ENCODE results near the gene KIRREL3.

KIRREL3 gene

DNA sequence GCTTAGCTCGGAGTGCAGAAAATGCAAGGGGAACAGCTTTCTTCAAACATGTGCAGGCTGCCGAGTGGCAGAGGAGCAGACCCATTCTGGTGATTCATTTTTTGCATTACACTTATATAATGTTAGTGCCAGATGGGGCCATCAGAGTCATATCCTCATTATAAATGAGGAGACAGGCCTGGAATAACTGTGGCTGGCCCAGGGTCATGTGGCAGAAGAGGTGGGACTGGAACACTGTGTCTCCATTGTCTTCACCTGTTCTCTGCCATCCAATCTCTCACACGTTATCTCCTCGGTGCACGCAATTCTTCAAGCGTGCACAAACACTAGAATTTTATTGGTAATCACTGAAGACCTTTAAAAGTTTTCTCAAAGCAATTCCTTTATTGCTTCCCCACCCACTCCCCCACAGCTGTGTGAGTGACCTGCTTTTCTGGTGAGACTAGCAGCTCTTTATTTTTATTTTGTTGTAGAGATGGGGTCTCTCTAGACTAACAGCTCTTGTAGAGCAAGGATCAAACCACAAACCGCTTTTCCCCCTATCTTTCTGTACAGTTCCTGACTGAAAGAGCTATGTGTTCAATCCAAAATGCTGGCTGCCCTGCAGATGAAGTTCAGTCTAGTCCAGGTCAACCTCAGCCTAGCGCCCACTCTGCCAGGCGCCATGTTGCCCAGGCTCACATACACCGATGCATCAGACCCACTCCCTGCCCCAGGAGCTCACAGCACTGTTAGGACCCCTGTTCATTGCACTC lies 569.8 kb downstream of the KIRREL3 start:
- no peak for DNase-seq

DNA sequence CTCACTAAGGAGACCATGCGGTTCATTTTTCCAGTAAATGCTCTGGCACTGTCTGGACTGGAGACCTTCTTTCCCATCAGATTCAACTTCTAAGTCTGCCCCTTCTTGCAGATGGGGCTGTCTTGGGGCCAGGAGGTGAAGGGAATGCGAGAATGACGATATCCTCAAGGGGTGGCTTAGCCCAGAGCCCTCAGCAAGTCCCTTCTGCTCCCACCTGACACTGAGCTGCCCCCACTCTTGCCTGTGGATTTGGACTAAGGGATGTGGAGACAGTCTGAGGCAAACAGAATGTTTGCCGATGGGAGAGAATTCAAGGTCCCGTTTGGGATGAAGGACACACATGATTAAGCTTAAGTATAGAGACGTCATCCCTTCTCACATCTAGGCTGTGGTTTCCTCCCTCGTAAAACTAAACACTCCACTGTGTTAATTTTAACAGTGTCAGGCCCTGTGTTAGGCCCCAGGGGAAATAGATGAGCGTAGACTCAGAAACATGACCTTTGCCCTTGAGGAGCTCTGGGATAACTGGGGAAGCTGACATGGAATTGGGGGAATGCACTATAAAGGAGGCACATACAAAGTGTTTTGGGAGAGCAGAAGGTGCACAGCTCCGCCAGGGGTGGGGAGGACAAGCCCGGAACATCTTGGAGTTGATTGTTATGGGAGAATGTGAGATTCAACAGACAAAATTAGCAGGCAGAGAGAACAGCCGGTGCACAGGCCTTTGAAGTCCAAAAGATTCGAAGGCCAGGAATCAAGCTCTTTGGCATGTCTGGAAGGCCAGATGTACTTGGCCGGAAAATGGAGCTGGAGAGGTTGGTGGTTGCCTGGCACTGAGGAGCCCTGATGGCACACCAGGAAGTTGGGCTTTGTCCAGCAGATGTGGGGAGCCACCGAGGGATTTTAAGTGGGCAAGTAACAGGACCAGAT lies 573.5 kb downstream of the KIRREL3 start:
- no peak for DNase-seq

DNA sequence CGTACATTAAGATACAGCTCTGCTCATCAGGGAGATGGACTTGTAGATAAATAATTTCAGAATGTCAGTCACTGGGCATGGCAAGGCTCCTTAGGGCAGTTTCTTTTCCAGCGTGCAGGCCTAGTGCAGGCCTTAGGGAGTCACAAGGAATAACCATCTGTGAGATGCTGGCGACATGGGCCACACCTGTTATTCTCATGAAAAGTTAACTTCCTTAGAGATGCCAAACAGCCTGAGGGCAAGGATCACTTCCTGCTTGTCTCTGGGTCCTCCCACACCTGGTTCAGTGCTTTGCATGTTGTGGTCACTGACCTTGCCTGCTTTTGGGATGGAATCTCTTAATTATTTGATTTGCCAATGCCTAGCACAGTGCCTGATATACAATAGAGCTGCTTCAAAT lies 574.5 kb downstream of the KIRREL3 start:
- no peak for DNase-seq

DNA sequence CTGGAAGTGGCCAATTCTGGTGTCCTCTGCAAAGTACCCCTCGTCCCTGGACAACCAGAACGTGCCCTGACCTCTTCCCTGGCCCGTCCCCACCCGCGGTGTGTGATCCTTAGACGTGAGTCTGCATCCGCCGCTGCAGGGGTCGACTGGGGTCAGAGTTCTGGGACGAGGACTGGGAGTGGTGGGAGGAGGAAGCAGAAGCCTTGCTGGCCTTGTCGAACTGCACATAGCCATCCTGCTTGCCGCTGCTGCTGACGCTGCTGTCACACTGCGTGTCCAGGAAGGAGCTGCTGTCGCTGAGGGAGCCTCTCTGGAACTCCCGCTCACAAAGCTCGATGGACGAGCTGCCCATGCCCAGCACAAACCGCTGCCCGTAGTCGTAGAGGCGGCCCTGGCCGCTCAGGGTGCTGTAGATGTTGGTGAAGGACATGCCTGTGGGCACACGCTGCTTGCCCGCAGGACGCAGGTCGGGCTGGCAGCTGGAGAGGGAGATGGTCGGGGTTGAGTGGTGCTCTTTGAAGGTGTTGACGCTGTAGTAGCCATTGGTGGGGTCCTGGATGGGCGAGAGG lies 576.0 kb downstream of the KIRREL3 start:
- DNase-seq: no peak

DNA sequence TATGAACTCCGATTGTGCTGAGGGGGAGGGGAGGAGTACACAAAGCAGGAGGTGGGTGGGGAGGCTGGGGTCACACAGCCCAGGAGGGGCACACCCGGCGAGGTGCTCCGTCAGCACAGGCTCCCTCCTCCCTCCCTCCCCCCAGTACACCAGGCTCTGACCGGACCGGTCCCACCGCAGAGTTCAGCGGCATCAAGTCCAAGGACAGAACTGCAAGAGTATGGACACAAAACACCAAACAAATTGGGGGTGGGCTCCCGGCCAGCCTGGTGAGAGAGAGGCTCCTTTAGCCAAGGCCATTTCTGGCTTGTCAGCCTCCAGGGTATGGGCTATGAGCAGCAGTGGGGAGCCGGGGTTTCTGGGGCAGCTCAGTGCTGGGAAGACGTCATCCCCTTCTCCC lies 576.8 kb downstream of the KIRREL3 start:
- DNase-seq: no peak

DNA sequence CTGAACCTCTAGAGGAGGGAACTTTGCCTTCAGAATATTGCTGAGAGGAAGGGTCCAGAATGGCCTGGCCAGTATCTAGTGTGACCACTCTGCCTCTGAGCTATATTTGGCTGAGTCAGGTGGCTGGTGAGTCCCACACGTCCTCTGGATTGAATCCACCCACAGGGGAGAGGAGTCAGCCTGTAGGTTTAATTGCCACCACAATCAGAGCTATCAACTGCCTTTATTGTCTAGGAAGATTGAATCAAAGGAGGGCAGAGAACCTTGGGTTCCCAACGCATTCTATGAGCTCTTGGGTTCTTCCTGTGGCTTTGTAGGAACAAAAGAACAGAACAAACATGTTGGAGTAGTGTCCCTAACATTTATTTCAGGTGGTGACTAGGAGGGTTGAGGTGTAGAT lies 577.4 kb downstream of the KIRREL3 start:
- no peak for DNase-seq

DNA sequence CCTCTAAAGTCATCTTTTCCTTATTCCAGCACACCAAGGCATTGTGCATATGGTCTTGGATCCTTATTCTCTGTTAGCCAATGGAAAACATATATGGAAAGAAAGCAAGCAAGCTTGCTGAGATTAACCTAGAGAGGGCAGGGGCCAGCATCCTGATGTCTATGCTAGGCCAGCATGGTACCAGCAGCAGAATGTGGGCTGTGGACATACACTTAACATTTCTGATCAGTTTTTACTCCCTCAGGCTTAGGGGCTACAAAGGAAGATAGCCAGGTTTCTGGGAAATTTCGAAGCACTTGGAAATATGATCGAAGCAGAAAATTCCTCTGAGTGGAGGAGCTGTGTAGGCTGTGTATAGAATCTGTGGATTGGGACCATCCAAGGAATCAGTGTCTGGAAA lies 578.1 kb downstream of the KIRREL3 start:
- DNase-seq: no peak

DNA sequence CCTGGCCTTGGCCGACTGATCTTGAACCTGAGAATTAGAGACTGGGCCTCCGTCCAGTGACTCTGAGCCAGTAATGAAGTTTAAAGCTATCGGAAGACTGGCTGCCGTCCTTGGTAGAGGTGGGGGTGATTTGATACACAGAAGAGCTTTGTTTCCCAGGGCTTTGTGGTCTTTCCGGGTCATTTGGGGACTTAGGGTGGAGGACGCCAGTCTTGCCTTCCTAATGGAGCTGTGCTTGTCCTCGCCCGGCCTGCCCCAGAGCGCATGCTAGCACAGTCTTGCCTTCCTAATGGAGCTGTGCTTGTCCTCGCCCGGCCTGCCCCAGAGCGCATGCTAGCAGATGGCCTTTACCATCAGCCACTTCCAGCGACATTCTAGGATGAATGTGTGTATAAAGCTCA lies 579.3 kb downstream of the KIRREL3 start:
- no peak for DNase-seq

DNA sequence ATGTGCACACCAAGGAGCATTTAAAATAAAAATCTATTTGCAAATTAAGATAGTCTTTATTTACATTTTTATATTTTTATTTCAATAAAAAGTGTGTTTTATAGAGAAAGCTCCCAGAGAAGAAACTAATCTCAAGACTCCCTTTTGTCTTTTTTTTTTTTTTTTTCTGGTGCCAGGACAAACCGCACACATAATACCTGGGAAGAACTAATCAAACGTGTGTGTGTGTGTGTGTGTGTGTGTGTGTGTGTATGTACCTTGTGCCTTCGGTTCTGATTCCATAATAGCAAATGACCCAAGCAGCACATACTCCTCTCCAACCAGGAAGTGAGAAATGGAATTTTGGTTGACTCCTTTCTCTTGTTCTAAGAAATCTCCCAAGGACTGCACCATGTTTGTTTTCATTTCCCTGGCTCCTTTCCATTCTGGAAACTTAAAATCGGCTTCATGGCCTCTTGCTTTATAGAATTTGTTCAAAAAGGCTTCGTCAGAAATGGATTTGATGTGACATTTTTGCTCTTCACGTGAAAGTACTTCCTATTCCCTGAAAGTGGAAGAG lies 579.8 kb downstream of the KIRREL3 start:
- no peak for DNase-seq

DNA sequence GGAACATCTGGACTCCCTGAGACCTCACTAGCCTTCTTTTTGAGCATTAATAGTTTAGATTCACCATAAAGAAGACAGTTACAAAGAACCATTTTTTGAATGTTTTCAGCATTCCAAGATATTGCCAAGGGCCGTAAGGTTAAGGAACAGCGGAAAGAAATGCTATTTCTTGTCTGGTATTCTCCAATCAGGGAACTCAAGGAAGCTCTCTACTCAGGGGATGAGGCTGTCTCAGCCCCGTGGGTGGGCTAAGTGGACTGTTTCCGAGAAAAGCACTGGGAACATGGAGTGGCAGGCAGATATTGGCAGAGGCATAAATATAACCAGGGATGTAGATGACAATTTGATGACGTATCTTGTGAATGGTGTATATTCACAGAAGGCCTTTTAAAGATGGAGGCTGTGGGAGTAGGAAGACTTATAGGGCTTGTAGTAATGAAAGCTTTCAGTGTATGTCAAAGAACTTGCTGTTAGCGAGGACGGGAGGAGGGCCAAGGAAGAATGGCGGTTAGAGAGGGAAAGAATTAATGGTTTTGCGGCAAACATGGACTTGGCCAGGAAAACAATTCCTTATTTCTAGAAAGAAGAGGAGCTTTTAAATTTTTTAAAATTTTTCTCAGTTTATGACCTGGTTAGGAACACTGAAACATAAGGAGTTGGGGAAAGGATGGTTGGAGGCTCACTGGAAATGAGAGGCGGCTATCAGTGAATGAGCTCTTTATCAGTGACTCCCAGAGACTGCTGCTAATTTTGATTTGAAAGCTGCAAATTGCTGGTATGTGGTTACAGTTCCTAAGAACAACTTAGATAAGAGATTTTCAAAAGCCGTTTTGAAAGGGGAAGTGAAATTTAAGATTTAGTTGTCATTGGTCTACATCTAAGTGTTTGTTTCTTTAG lies 580.5 kb downstream of the KIRREL3 start:
- DNase-seq: no peak

DNA sequence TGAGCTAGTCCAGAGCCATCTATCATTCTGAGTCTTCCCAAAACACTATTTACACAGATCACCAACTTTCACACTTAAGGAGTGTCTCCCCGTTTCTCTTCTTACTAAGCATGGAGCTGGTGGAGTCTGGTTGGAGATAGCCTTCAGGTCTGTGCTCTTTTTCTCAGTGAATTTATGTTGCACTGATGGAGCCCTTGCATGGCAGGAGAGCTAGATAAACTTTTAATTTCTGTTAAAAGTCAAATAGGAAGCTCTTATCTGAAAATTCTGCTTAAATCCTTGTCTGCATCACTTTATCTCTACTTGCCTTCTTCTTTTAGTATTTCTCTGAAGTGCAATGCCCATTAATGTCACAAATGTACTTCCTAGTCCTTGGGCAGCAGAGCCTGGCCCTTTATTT lies 581.7 kb downstream of the KIRREL3 start:
- no peak for DNase-seq

DNA sequence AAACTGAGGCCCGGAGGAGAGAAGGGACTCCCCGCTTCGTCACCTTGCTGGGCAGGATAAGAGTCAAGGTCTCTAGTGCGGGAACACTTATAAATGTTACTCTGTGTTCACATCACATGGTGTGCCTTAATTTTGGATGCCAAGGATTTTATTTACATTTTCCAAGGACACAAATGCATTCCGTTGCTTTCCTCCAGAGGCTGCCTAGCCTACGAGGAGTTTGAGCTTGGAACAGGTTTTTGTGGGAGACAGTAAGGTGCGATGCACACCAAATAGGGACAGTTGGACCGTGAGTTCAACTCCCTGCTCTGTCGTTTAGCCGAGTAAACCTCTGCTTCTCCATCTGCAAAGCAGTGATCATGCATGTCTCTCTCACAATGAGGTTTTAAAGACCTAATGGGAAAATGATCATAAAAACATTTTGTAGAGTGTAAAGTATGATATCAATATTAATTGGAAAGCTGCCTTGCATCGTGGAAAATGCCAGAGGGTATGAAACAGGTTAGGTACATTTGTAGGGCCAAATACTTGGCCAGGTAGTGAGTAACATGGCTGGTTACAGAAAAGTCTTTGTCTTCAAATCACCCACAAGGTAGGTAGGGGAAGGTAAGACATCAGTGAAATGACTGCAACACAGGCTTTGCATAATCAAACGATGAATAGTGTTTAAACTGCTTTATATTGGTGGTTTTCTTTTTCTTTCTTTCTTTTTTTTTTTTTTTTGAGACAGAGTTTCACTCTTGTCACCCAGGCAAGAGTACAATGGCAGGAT lies 583.3 kb downstream of the KIRREL3 start:
- DNase-seq: no peak

DNA sequence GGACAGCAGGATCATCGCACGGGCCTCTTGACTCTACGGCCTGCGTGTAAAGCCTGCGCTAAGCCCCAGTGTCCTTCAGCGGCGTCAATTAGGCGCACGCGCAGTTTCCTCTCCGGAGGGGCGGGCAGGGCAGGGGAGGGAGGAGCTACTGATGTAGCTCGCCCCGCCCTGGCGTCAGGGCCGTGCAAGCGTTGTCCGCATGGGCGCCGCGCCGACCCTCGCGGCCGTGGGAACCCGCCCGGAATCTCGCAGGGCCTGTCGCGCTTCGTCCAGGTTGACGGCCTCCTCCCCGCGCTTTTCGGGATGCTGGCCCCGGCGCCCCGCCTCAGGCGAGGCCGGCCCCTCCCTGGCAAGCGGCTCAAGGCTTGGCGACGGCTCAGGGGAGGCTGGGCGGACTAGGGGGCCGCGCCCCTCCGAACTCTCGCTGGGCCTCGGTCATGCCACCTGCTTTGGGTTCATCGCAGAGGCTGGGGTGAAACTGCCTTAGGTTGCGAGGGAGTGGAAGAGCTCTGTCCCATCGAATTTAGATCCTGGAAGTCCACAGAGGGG lies 584.0 kb downstream of the KIRREL3 start:
- DNase-seq: peak; percentile 79

DNA sequence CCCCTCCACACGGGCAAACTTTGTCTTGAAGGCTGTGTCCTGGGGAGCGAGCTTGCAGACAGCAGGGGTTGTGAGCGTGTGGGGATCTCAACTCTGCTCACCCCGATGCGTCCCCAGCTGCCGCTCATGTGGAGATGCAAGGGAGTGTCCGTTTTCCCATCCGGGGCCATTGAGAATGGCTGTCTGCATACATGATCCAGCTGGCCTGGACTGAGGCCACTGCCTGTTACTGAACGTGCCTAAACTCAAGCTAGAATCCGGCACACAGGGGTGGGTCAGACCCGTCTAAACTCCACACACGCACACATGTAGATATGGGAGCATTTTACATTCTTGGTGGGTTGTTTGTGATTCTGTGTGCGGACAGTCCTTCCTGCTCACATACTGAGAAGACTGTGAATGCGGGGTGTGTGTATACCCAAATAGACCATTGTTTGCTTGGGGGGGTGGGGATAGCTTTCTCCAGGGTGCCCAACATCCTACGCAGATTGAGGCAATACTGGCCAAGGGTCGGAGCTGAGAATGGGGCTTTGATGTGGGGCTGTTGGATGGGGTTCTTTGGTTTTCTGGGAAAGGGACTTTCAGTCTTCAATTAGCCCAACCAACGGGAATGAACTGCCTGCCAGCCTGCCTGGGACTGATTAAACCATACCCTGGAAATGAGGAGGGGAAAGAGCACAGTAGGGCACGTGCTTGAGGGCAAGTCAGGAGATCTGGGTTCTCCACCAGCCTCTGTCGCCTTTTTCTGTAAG lies 584.7 kb downstream of the KIRREL3 start:
- DNase-seq: no peak

DNA sequence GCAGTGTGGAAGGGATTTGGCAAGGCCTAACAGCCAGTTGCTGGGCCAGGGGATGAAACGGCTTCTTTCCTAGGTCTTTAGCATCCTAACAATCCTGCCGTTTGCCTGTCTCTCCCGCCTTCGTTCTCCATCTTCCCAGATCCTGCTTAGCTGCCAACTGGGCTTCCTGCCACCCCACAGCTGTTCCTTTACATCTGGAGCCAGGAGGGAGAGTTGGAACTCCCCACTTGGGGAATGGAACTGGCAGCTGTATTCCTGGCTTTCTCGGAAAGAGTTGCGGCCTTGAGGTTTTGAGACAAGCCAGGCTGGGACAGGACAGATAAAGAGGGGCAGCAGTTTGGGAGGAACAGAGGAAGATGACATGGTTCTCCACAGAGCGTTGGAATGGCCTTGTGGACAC lies 585.4 kb downstream of the KIRREL3 start:
- DNase-seq: no peak

DNA sequence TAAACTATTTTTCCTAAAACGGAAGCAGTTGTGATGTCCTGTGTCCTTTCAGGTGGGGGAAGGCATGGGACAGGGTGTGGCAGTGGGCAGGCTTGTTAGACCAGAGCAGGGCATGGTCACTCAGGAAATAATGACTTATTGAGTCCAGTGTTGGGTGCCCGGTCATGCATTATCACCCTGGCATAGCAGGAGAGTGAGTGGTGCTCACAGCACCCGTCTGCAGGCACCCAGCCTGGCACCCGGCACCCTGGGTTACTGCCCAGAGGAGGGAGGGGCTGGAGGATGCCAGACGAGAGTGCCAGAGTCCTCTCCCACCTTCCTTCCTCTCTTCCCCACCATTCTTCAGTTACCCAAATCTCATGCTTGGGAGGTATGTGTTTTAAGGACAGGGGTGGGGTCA lies 586.0 kb downstream of the KIRREL3 start:
- DNase-seq: no peak

DNA sequence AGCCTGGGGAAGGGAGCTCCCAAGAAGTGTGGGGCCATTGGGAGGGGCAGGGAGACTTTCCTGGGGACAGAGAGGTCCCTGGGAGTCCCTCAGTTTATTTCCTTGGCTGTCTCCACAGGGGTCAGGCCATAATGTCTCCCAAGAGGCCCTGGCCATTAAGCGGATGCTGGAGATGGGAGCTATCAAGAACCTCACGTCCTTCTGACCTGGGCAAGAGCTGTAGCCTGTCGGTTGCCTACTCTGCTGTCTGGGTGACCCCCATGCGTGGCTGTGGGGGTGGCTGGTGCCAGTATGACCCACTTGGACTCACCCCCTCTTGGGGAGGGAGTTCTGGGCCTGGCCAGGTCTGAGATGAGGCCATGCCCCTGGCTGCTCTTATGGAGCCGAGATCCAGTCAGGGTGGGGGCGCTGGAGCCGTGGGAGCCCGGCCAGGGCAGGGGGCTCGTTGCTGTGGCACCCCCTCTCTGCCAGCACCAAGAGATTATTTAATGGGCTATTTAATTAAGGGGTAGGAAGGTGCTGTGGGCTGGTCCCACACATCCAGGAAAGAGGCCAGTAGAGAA lies 586.6 kb downstream of the KIRREL3 start:
- no peak for DNase-seq

DNA sequence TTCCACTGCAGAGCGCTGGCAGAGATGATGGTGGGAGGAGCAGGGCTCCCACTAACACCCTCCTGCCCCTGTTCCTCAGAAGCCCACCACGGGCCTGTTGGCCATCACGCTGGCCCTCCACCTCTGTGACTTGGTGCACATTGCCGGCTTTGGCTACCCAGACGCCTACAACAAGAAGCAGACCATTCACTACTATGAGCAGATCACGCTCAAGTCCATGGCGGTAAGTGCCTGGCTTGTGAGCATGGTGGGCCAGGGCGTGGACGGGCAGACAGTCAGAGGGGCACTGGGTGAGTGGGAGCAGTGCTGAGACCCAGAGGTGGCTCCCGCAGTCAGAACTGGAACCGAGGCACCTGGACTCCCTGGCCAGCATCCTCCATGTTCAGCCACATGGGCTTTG lies 587.1 kb downstream of the KIRREL3 start:
- no peak for DNase-seq

DNA sequence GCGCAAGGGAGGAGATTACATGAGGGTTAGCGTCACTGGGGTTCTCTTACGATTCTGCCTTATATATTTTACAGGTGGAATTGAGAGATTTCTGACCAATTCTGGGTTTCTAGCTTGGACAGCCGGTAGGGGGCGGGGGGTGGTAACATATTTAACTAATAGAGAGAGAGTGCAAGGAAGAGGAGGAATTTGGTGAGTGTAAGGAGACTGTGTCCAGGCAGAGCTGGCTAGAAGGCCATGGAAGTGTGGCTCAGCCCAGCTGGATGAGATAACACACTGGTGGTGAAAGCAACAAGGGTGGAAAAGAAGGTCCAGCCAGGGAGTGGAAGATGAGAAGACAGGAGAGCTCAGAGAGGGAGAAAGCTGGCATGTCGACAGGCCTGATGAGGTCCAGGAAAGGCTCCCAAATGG lies 588.6 kb downstream of the KIRREL3 start:
- DNase-seq: no peak

DNA sequence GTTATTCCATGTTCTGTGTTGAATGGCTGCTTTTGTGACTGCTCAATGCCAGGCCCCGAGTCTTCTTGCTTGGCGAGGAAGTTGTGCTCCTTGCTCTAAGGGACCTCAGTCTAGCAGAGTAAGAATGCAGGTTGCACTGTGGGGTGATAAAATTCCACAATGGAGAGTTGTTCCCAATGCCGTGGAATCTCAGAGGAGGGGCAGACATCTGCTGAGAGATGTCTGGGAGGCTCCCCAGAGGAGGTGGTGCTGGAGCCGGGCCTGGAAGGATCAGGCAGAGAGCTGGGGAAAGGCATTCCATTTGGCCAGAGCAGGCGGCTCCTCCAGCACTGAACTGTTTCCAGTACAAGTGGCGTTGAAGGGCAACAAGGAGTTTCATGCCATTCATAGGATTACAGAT lies 589.9 kb downstream of the KIRREL3 start:
- DNase-seq: no peak

Measured in CD4-positive, alpha-beta T cell treated with Interferon gamma for 1 hour (primary cell).